ENCODE data around the gene EEF2K.

GRCh38 chr16:22267764-22268163 is 61.7 kb downstream of the EEF2K start:
- TF ChIP-seq GATA2 (IDR thresholded peaks at IDR 0.05; ENCODE audit: low read depth, low read length) (no peak), GATA3 (IDR thresholded peaks at IDR 0.05; ENCODE audit: low read depth, low read length) (no peak)
